NCI-H1048 (cell line): ENCODE data around the gene PMM2.
A peak's percentile ranks its signal among the peaks of the same experiment; 100 is the strongest.
"Not testable (repeated sequence)": the region's sequence is repeated elsewhere in the genome, so short reads cannot be mapped to it uniquely, and the experiment has no call there.

Experiments
- DNase-seq: peaks from one replicate; lab custom pipeline; 2025; lab: John Stamatoyannopoulos, UW

PMM2 gene

DNA sequence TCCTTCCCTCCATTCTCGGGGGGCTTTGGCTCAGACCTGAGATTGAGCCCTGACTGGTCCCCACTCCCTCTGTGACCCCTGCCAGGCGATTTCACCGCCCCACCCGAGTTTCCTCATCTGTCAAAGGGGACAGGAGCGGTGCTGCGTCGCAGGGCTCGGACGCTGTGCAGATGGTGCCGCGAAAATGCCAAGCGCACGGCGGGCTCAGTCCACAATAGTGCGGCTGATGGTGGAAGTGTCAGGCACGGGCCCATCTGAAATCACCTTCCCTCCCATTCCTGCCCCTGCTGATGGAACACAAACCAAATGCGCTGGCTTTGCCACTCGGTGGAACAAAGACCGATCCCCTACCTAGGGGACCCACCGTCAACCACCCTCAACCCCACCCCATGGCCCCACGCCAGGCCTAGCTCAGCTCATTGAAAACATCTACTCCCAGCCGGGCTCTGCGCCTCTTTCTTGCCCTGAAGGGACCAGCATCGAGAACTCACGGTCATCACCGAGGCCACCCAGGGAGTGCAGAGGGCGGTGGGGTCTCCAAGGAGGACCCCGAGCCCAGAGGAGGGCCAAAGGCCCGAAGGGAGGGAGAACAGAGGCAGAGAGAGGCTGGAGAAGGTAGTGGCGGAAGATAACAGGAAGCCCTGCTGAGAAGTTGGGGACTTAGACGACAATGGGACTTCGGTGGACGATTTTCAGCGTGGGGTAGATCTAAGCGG, 69.7 kb downstream of the PMM2 start:
- DNase-seq: no peak

DNA sequence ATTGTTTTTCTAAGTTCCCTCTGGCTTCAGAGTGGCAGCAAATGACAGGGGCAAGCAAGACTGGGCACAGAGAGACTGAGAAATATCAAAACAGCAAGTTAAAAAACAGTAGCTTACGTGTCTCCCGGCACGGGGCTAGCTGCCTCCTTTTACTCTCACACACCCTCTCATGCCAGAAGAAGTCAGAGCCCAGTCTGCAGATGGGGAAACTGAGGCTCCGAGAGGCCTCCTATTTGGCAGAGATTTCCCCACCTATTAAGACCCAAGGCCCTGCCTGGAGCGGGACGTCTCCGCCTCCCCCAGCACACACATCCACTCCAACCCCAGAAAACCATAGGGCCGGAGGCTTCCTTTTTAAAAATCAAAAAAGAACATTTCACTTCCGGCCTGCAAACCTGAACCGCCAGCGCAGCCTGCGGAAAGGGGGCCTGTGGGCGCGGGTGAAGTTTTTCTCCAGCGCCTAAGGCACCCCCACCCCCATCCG, 70.3 kb downstream of the PMM2 start:
- DNase-seq: no peak

- DNase-seq: peak; percentile 59
These were observed 71.0 kb downstream of the PMM2 start, which contains the start of gene CARHSP1 for GRCh38 chr16:8868416-8869211. CARHSP1 (minus strand) TSS chr16:8869006; CDS start chr16:8859328, 9,678 bp downstream.

DNA sequence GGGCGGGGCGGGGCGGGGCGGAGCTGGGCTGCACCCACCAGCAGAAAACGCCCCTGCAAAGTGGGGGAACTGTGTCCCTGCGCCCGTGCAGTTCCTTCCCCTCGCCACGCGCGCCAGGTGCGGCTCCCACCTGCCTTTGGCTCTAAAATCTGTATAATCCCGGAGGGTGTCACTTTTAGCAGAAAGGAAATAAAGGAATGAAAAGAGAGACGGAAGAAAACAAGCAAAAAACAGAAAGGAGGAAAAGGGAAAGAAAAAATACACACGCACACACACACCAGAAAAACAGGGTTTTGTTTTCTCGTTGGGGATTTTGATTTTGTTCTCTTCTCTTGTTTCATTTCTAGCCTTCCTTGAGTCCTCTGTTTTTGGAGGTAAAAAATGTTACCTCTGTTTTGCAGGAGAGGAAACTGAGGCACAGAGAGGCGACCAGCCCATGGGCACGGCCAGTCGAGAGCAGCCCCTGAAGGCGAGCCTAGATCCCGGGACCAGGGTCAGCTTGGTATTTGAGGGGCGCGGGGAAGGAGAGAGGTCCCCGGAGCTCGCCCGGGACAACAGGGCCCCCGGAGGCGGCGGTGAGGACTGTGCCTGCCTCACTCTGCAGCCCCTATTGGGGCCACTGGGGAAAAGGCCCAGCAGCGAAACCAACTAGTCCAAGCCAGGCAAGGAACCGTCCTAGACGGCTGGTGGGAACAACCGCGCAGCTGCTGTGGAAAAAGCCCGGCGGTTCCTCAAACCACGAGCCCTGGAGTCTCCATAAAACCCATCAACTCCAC, 71.8 kb downstream of the PMM2 start:
- no peak for DNase-seq

- DNase-seq: not testable (repeated sequence)
These were observed 72.3 kb downstream of the PMM2 start for GRCh38 chr16:8869988-8870241.

DNA sequence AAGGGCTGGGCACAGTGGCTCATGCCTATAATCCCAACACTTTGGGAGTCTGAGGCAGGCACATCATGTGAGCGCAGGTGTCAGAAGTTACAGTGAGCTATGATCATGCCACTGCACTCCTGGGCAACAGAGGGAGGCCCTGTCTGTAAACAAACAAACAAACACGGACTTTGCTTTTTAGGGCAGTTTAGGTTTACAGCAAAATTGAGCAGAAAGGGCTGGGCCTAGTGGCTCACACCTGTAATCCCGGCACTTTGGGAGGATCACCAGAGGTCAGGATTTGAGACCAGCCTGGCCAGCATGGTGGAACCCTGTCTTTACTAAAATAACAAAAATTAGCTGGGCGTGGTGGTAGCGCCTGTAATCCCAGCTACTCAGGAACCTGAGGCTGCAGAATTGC, 74.4 kb downstream of the PMM2 start:
- DNase-seq: no peak

DNA sequence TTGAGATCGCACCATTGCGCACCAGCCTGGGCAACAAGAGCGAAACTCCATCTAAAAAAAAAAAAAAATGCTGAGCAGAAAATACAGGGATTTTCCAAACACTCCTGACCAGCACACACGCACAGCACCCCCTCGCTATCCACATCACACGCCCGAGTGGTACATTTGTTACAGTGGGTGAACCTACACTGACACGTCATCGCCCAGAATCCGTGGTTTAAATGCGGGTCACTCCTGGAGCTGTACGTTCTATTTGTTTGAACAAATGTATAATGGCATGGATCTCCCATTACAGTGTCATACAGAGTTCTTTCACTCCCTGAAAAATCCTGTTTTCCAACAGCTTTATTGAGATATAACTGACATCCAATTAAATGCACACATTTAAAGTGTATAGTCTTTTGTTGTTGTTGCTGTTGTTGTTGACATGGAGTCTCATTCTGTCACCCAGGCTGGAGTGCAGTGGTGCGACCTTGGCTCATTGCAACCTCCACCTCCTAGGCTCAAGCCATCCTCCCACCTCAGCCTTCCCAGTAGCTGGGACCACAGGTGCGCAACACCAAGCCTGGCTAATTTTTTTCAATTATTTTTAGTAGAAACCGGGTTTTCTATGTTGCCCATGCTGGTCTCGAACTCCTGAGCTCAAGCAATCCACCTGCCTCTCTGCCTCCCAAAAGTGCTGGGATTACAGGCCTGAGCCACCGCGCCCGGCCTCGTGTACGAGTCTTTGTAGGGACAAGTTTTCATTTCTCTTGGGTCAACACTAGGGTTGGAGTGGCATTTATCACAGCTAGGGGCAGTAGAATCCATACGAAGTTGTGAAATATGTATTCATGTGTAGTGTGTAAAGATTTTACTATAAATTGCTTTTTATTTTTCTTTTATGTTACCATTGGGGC, 75.6 kb downstream of the PMM2 start:
- DNase-seq: no peak

GRCh38 chr16:8873866-8874195, 76.2 kb downstream of the PMM2 start:
- DNase-seq: not testable (repeated sequence)

- no peak for DNase-seq
These were observed 76.7 kb downstream of the PMM2 start for GRCh38 chr16:8874388-8874787.

GRCh38 chr16:8875317-8875716, 77.7 kb downstream of the PMM2 start:
- not testable (repeated sequence) for DNase-seq

- DNase-seq: no peak
These were observed 80.4 kb downstream of the PMM2 start for GRCh38 chr16:8877894-8878522.

DNA sequence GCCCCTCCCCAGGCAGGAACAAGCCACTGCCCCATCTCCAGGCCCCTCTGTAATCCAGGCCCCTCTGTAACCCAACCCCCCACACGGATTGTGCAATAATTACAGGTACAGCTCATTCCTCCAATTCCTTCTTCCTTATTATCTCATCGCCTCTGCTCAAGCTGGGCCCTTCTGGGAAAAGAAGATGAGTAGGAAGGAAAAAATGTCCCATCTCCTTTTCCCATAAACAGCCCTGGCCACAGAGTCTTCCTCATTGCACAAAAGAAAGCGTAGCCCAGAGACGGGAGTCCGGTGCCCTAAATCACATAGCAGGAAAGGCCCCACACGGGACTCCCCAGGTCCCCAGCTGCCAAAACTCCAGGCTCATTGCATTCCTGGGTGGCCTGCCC, 80.9 kb downstream of the PMM2 start:
- no peak for DNase-seq

GRCh38 chr16:8880839-8881510, 83.3 kb downstream of the PMM2 start:
- DNase-seq: no peak

GRCh38 chr16:8882041-8882617, 84.5 kb downstream of the PMM2 start, which contains the start of gene LITAFD:
LITAFD (plus strand) TSS chr16:8882351; CDS start chr16:8884356, 2,005 bp downstream.
- DNase-seq: no peak

DNA sequence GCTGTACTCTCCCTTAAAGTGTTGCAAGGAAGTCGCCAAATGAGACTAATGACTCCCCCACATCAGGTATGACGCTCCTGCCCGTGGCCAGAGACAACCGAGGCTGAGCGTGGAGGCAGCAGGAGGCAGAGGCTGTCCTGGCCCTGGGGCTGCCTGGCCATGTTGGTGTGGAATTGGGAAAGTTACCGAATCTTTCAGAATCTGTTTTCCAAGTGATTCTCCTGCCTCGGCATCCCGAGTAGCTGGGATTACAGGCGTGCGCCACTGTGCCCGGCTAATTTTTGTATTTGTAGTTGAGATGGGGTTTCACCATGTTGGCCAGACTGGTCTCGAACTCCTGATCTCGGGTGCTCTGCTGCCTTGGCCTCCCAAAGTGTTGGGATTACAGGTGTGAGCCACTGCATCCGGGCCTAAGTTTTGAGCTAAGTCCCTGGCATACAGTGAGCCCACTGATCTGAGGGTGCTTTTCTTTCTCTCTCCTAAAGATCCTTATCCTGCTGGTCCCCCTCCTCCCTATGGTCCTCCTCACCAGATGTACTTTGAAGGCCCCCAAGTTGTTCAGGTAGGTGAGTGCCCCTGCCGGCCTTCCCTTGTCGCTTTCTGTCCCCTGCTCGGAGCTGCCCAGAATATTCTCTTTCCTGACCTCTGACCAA, 85.2 kb downstream of the PMM2 start:
- DNase-seq: no peak

- no peak for DNase-seq
These were observed 88.3 kb downstream of the PMM2 start for GRCh38 chr16:8885674-8886592.

DNA sequence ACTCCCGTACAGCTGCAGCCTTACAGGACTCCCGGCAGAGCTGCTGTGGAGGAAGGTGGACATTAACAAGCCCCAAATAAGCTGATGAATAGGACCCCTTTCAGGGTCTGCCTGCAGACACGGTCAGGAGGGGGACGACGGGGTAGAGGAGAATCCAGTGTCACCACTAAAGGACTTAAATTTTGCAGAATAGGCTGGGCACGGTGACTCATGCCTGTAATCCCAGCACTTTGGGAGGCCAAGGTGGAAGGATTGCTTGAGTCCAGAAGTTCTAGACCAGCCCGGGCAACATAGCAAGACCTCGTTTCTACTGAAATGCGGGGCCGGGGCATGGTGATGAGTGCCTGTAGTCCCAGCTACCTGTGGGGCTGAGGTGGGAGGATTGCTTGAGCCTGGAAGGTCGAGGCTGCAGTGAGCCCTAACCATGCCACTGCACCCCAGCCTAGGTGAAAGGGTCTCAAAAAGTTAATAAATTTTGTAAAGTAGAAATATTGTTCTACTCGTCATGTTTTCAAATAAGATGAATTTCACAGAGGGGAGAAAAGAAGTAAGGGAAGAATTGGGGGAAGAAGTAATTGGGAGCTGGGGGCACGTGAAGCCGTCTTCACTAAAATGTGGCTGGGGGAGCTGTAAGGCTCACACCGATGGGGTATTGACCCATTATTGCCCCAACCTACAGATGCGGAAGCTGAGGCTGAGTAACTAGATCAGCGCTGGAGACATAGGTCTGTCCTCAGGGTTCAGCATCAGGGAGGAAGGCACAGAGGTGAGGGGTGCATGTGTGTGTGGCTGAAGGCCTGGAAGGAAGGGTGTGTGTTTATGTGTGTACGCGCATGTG, 89.2 kb downstream of the PMM2 start:
- no peak for DNase-seq

DNA sequence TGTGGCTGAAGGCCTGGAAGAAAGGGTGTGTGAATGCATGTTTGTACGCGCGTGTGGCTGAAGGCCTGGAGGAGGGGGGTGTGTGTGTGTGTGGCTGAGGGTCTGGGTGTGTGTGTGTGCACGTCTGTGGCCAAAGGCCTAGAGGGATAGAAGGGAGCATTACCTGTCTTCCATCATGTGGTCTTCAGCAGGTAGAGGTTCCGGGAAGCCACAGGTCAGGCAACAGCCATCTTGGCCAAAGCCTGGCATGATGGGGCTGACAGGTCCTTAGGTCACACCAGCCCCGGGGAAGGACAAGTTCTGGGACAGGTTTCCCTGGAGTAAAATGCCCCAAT, 89.8 kb downstream of the PMM2 start:
- no peak for DNase-seq
